Hepatocyte (in vitro differentiated cells): ENCODE results near the gene TYMS.

Source experiments
- CTCF ChIP-seq: fragments of 200-600 bp; sonication (generic); IDR thresholded peaks from 2 replicates; pipeline ENCODE4 v1.5.1; 2016; ENCODE audit warnings: antibody characterized with exemption, mild to moderate bottlenecking; ENCODE audit not compliant: poor library complexity
- EZH2 ChIP-seq: fragments of 200-600 bp; sonication (generic); IDR thresholded peaks from 2 replicates; pipeline ENCODE4 v1.6.1; 2016; ENCODE audit warnings: antibody characterized with exemption, mild to moderate bottlenecking, borderline replicate concordance
- EZH2phosphoT487 ChIP-seq: fragments of 200-600 bp; sonication (generic); IDR thresholded peaks from one replicate; pipeline ENCODE4 v1.6.1; 2018; ENCODE audit warnings: antibody characterized with exemption, mild to moderate bottlenecking, low read depth, moderate library complexity; ENCODE audit not compliant: unreplicated experiment, severe bottlenecking

GRCh38 chr18:641224-641623 is 16.2 kb upstream of the TYMS start:
- TF ChIP-seq EZH2phosphoT487: no peak
- TF ChIP-seq CTCF: no peak
- no peak for TF ChIP-seq EZH2
